Panc1 (cell line): Measurements from ENCODE around the gene ARL13B. TPM values are rescaled to one million over a fixed set of nuclear protein-coding genes. Genes with fewer than 3 reads are reported as not detected.

ENCODE experiments used
- ATAC-seq: fragments of 200-7000 bp; cut with Tn5 transposase; 2 replicates; pipeline ENCODE4 v1.9.1; 2020; ENCODE audit warnings: mild to moderate bottlenecking, moderate library complexity
- BruUV-seq: library from RNA; stranded (reverse); fragments of 400-500 nt; replicated peaks from 2 replicates; lab custom pipeline; 2021; lab: Mats Ljungman, UMichigan
- CTCF ChIA-PET: fragments of 300-600 bp; sonication (Branson Sonifier 250); formaldehyde crosslinking; loops from one replicate; lab custom pipeline; 2022; ENCODE audit warnings: antibody characterized with exemption; lab: Charles Lee
- POLR2A ChIA-PET: fragments of 300-600 bp; sonication (Branson Sonifier 250); formaldehyde crosslinking; loops from one replicate; lab custom pipeline; 2022; ENCODE audit warnings: antibody characterized with exemption; lab: Charles Lee
- DNase-seq: peaks from one replicate; pipeline ENCODE4 v3.0.0-alpha.2; 2010; ENCODE audit warnings: low read depth, low spot score
- H3K27ac ChIP-seq: 2 replicates; pipeline ENCODE4 v1.5.1; 2011; ENCODE audit warnings: mild to moderate bottlenecking, low read length, inconsistent platforms
- H3K27me3 ChIP-seq: fragments of 200-500 bp; sonication (Bioruptor generic); 2 replicates; pipeline ENCODE4 v1.6.0; 2014; ENCODE audit warnings: low read length, inconsistent platforms; ENCODE audit not compliant: control insufficient read depth, insufficient read depth
- H3K36me3 ChIP-seq: fragments of 200-500 bp; sonication (Bioruptor generic); 2 replicates; pipeline ENCODE4 v1.5.1; 2014; ENCODE audit warnings: inconsistent platforms, mild to moderate bottlenecking, low read length, moderate library complexity; ENCODE audit not compliant: control insufficient read depth, insufficient read depth
- H3K4me1 ChIP-seq: 2 replicates; pipeline ENCODE4 v1.5.1; 2011; ENCODE audit warnings: inconsistent platforms, mild to moderate bottlenecking, low read length, moderate library complexity; ENCODE audit not compliant: control insufficient read depth, insufficient read depth
- H3K4me3 ChIP-seq, 2 experiments: 2 replicates each; pipeline ENCODE4 v1.5.1; 2011 to 2012; ENCODE audit warnings: low read depth in 2 of 2, low read length in 2 of 2, mild to moderate bottlenecking in 2 of 2, inconsistent platforms in 1 of 2, moderate library complexity in 1 of 2
- H3K9me3 ChIP-seq: fragments of 200-500 bp; sonication (Bioruptor generic); 2 replicates; pipeline ENCODE4 v1.5.1; 2014; ENCODE audit warnings: low read depth, mild to moderate bottlenecking, inconsistent platforms, low read length, moderate library complexity; ENCODE audit not compliant: control insufficient read depth, insufficient read depth
- POLR2AphosphoS5 ChIP-seq: IDR thresholded peaks from 2 replicates; pipeline ENCODE4 v1.6.1; 2012; ENCODE audit warnings: mild to moderate bottlenecking, low read depth, low read length, moderate library complexity
- REST ChIP-seq, 2 experiments: IDR thresholded peaks; 2 replicates each; pipeline ENCODE4 v1.6.1; 2011 to 2012; ENCODE audit warnings: low read depth in 2 of 2, control low read depth in 1 of 2, low read length in 1 of 2, mild to moderate bottlenecking in 1 of 2, moderate library complexity in 1 of 2; ENCODE audit not compliant: insufficient read depth in 1 of 2
- SIN3A ChIP-seq: IDR thresholded peaks from 2 replicates; pipeline ENCODE4 v1.6.1; 2012; ENCODE audit warnings: low read depth, mild to moderate bottlenecking, low read length, moderate library complexity, borderline replicate concordance; ENCODE audit not compliant: insufficient read depth
- TCF7L2 ChIP-seq: IDR thresholded peaks from 2 replicates; pipeline ENCODE4 v1.6.1; 2011; ENCODE audit warnings: mild to moderate bottlenecking, low read depth, low read length, inconsistent platforms
- in situ Hi-C: cut with HindIII; loops from 2 replicates; pipeline ENCODE4 v1.10.0; 2016; ENCODE audit warnings: low sequenced_read_pairs, low pct_unique_long_range_greater_than_20kb
- intact Hi-C: fragments of 100-400 bp; cut with micrococcal nuclease; formaldehyde crosslinking; loops from one replicate; pipeline ENCODE4 v1.10.0; 2022; ENCODE audit not compliant: unreplicated experiment
- total RNA-seq: library from RNA; stranded (reverse); gene quantifications from one replicate; pipeline ENCODE4 v1.2.1, GENCODE V29; 2021; ENCODE audit not compliant: unreplicated experiment
- TF ChIP-seq, protein P1 (sequence below): fragments of 450-650 bp; IDR thresholded peaks from 2 replicates; pipeline ENCODE4 v1.5.1; 2017; ENCODE audit warnings: mild to moderate bottlenecking

ARL13B gene
- total RNA-seq, 1 experiment from 2014 or later, result 26.6 TPM

- H3K36me3 ChIP-seq, result no peaks in the 10 kb centered on the region; the same call in 1 of the 2 replicates
- TF ChIP-seq SIN3A (no peak), POLR2AphosphoS5 (no peak), REST (IDR thresholded peaks at IDR 0.05; ENCODE audit: insufficient read depth in 1 of 2, low read depth in 2 of 2, low read length in 1 of 2) (no peak)
- ChIA-PET CTCF (no interaction called here), POLR2A (no interaction called here)
- no peaks in the 10 kb centered on the region for H3K27me3 ChIP-seq
- ATAC-seq, result no peak
- no peaks in the 10 kb centered on the region for H3K9me3 ChIP-seq
- intact Hi-C loops (no loop called here), in situ Hi-C loops (no loop called here)
- BruUV-seq, result no TSS peak
- H3K4me1 ChIP-seq, result peaks cover 9% of the 10 kb centered on the region; the same call in 1 of the 2 replicates
- no peak overlapping the region for H3K27ac ChIP-seq
- no peak for DNase-seq
- H3K4me3 ChIP-seq, result no peak overlapping the region
Measured at GRCh38 chr3:93984618-93985017, 4.7 kb downstream of the ARL13B start.

DNA sequence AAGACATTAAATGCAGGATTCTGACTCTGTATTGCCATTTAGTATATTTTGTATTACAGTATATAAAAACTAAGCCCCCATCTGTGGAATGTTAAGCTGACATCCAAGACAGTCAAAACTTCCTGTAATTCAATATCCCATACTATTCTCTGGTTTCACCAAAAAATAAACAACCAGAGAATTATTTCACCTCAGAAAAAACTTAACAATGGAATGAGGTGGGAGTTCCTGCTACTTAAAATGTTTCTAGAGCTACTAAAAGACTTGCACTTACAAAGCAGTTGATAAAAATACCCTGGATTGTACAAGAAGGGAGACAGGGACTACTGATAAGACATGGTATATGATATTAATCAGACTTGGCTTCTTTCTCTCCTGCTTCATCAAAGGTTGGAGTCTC is 8.3 kb downstream of the ARL13B start:
- ChIA-PET CTCF (interaction anchor here (0.7 kb wide), 1 partner anchor 289 kb away, joined by 4 read pairs; no protein-coding TSS in a partner anchor), POLR2A (no interaction called here)
- Histone ChIP-seq H3K9me3 (no peaks in the 10 kb centered on the region), H3K27ac (no peak overlapping the region), H3K36me3 (no peaks in the 10 kb centered on the region), H3K4me3 (no peak overlapping the region), H3K4me1 (no peaks in the 10 kb centered on the region), H3K27me3 (no peaks in the 10 kb centered on the region)
- in situ Hi-C loops (no loop called here), intact Hi-C loops (no loop called here)
- BruUV-seq, result no TSS peak
- ATAC-seq (no peak), DNase-seq (no peak)
- TF ChIP-seq, protein P1, sequence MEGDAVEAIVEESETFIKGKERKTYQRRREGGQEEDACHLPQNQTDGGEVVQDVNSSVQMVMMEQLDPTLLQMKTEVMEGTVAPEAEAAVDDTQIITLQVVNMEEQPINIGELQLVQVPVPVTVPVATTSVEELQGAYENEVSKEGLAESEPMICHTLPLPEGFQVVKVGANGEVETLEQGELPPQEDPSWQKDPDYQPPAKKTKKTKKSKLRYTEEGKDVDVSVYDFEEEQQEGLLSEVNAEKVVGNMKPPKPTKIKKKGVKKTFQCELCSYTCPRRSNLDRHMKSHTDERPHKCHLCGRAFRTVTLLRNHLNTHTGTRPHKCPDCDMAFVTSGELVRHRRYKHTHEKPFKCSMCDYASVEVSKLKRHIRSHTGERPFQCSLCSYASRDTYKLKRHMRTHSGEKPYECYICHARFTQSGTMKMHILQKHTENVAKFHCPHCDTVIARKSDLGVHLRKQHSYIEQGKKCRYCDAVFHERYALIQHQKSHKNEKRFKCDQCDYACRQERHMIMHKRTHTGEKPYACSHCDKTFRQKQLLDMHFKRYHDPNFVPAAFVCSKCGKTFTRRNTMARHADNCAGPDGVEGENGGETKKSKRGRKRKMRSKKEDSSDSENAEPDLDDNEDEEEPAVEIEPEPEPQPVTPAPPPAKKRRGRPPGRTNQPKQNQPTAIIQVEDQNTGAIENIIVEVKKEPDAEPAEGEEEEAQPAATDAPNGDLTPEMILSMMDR, result no peak
- TF ChIP-seq TCF7L2 (no peak), SIN3A (no peak), REST (IDR thresholded peaks at IDR 0.05; ENCODE audit: insufficient read depth in 1 of 2, low read depth in 2 of 2, low read length in 1 of 2) (no peak), POLR2AphosphoS5 (no peak)
